ENCODE measurements around the gene PARVB. TPM values are rescaled to one million over a fixed set of nuclear protein-coding genes. Genes with fewer than 3 reads are reported as not detected.

The PARVB gene
- total RNA-seq, 1 donor, result 19.0 TPM

GRCh38 chr22:44002324-44002723 lies 21.8 kb upstream of the PARVB start:
- TF ChIP-seq CTCF (IDR thresholded peaks at IDR 0.05; ENCODE audit: insufficient read depth, low read depth, low read length), result no peak
- DNase-seq (ENCODE audit: low read depth), result no peak
- H3K4me3 ChIP-seq (ENCODE audit: low read depth, low read length), result no peak overlapping the region

- no peak for TF ChIP-seq CTCF (IDR thresholded peaks at IDR 0.05; ENCODE audit: insufficient read depth, low read depth, low read length)
- no peak for DNase-seq (ENCODE audit: low read depth)
- no peak overlapping the region for H3K4me3 ChIP-seq (ENCODE audit: low read depth, low read length)
Observed at GRCh38 chr22:44002997-44003396, 21.1 kb upstream of the PARVB start.

- no peak for TF ChIP-seq CTCF (IDR thresholded peaks at IDR 0.05; ENCODE audit: insufficient read depth, low read depth, low read length)
- no peak for DNase-seq (ENCODE audit: low read depth)
- H3K4me3 ChIP-seq (ENCODE audit: low read depth, low read length), result no peak overlapping the region
Observed at GRCh38 chr22:44003405-44004103, 20.5 kb upstream of the PARVB start.

- no peak for DNase-seq (ENCODE audit: low read depth)
- TF ChIP-seq CTCF (IDR thresholded peaks at IDR 0.05; ENCODE audit: insufficient read depth, low read depth, low read length), result no peak
- H3K4me3 ChIP-seq (ENCODE audit: low read depth, low read length), result no peak overlapping the region
Observed at GRCh38 chr22:44004104-44004460, 20.0 kb upstream of the PARVB start.

- H3K4me3 ChIP-seq (ENCODE audit: low read depth, low read length), result no peak overlapping the region
- DNase-seq (ENCODE audit: low read depth), result no peak
- TF ChIP-seq CTCF (IDR thresholded peaks at IDR 0.05; ENCODE audit: insufficient read depth, low read depth, low read length), result no peak
Observed at GRCh38 chr22:44005524-44005923, 18.6 kb upstream of the PARVB start.

- H3K4me3 ChIP-seq (ENCODE audit: low read depth, low read length), result no peak overlapping the region
- no peak for TF ChIP-seq CTCF (IDR thresholded peaks at IDR 0.05; ENCODE audit: insufficient read depth, low read depth, low read length)
- DNase-seq (ENCODE audit: low read depth), result no peak
Observed at GRCh38 chr22:44012162-44012561, 11.9 kb upstream of the PARVB start.

DNA sequence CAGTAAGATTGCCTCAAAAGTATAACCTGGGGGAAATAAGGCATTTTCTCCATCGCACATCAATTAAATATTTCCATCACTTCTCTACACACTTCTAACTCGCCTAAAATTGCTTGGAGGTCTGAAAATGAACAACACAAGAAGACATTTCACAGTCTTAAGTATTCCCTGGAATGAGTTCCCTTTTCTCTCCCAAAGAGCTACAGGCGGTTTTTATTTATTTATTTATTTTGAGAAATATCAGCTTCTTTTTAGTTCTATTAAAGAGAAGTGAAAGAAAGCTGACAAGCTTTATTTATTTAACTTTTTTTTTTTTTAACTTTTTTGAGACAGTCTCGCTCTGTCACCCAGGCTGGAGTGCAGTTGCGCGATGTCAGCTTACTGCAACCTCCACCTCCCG lies 11.5 kb upstream of the PARVB start:
- no peak for DNase-seq (ENCODE audit: low read depth)
- H3K4me3 ChIP-seq (ENCODE audit: low read depth, low read length), result no peak overlapping the region
- TF ChIP-seq CTCF (IDR thresholded peaks at IDR 0.05; ENCODE audit: insufficient read depth, low read depth, low read length), result no peak
